ENCODE results near the gene SPAG8.

The SPAG8 gene

GRCh38 chr9:35808433-35808832, 3.6 kb downstream of the SPAG8 start:
- no peak for DNase-seq

GRCh38 chr9:35806101-35806500, 6.0 kb downstream of the SPAG8 start:
- DNase-seq: no peak

GRCh38 chr9:35801328-35802128, 10.5 kb downstream of the SPAG8 start:
- no peak for DNase-seq

GRCh38 chr9:35800530-35800929, 11.5 kb downstream of the SPAG8 start:
- DNase-seq: no peak

- DNase-seq: no peak
Observed at GRCh38 chr9:35798658-35799374, 13.2 kb downstream of the SPAG8 start.

- DNase-seq: no peak
Observed at GRCh38 chr9:35797311-35798109, 14.6 kb downstream of the SPAG8 start.

- no peak for DNase-seq
Observed at GRCh38 chr9:35795695-35796094, 16.4 kb downstream of the SPAG8 start.

- DNase-seq: no peak
Observed at GRCh38 chr9:35793461-35793860, 18.6 kb downstream of the SPAG8 start.

GRCh38 chr9:35792826-35793225, 19.2 kb downstream of the SPAG8 start:
- no peak for DNase-seq

- DNase-seq: no peak
Observed at GRCh38 chr9:35792024-35792813, 19.8 kb downstream of the SPAG8 start.

- DNase-seq: no peak
Observed at GRCh38 chr9:35791297-35791921, 20.7 kb downstream of the SPAG8 start, which contains the start of gene NPR2. Gene NPR2, plus strand, starts transcription at chr9:35791591. Its CDS starts 818 bp downstream, at chr9:35792409.

GRCh38 chr9:35790385-35791296, 21.4 kb downstream of the SPAG8 start:
- no peak for DNase-seq

- no peak for DNase-seq
Observed at GRCh38 chr9:35790025-35790384, 22.1 kb downstream of the SPAG8 start.

- no peak for DNase-seq
Observed at GRCh38 chr9:35789541-35789940, 22.5 kb downstream of the SPAG8 start.

GRCh38 chr9:35783418-35783817, 28.6 kb downstream of the SPAG8 start:
- DNase-seq: no peak

GRCh38 chr9:35781066-35781465, 31.0 kb downstream of the SPAG8 start:
- DNase-seq: no peak

GRCh38 chr9:35778496-35778895, 33.6 kb downstream of the SPAG8 start:
- no peak for DNase-seq

- no peak for DNase-seq
Observed at GRCh38 chr9:35776018-35776417, 36.0 kb downstream of the SPAG8 start.

- no peak for DNase-seq
Observed at GRCh38 chr9:35774907-35775635, 37.0 kb downstream of the SPAG8 start.

GRCh38 chr9:35771943-35772342, 40.1 kb downstream of the SPAG8 start:
- no peak for DNase-seq
